Measurements from ENCODE around the gene RND1.
"Not testable (repeated sequence)": the region's sequence is repeated elsewhere in the genome, so short reads cannot be mapped to it uniquely, and the experiment has no call there.

DNA sequence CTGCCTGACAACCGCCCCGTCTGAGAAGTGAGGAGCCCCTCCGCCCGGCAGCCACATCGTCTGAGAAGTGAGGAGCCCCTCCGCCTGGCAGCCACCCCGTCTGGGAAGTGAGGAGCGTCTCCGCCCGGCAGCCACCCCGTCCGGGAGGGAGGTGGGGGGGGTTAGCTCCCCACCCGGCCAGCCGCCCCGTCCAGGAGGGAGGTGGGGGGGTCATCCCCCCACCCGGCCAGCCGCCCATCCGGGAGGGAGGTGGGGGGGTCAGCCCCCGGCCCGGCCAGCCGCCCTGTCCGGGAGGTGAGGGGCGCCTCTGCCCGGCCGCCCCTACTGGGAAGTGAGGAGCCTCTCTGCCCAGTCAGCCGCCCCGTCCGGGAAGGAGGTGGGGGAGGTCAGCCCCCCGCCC lies 23.6 kb downstream of the RND1 start:
- TF ChIP-seq, protein P1, sequence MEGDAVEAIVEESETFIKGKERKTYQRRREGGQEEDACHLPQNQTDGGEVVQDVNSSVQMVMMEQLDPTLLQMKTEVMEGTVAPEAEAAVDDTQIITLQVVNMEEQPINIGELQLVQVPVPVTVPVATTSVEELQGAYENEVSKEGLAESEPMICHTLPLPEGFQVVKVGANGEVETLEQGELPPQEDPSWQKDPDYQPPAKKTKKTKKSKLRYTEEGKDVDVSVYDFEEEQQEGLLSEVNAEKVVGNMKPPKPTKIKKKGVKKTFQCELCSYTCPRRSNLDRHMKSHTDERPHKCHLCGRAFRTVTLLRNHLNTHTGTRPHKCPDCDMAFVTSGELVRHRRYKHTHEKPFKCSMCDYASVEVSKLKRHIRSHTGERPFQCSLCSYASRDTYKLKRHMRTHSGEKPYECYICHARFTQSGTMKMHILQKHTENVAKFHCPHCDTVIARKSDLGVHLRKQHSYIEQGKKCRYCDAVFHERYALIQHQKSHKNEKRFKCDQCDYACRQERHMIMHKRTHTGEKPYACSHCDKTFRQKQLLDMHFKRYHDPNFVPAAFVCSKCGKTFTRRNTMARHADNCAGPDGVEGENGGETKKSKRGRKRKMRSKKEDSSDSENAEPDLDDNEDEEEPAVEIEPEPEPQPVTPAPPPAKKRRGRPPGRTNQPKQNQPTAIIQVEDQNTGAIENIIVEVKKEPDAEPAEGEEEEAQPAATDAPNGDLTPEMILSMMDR (conservative IDR thresholded peaks at IDR 0.05 in 1 of 2, IDR thresholded peaks at IDR 0.05 in 1 of 2; ENCODE audit: low read depth in 1 of 2, low read length in 2 of 2), result not testable (repeated sequence)
- not testable (repeated sequence) for TF ChIP-seq EZH2 (IDR thresholded peaks at IDR 0.05; ENCODE audit: low read length, missing control alignments)
